Activated CD8-positive, alpha-beta T cell treated with anti-CD3 and anti-CD28 coated beads, Interleukin-2, amount 10 ng/mL, durations not matched to agents 7 days and 5 days (primary cell): Measurements from ENCODE around the gene CERK. TPM values are rescaled to one million over a fixed set of nuclear protein-coding genes. Genes with fewer than 3 reads are reported as not detected.
"Not testable (repeated sequence)": the region's sequence is repeated elsewhere in the genome, so short reads cannot be mapped to it uniquely, and the experiment has no call there.

Source experiments
- ATAC-seq: fragments of 150-1000 bp; cut with Tn5 transposase; one replicate; pipeline ENCODE4 v1.10.0; 2021; ENCODE audit warnings: moderate library complexity
- CTCF ChIA-PET: fragments of 350-600 bp; sonication (Branson Sonifier 250); formaldehyde crosslinking; loops from one replicate; lab custom pipeline; 2021; ENCODE audit warnings: antibody characterized with exemption; lab: Charles Lee
- POLR2A ChIA-PET: fragments of 350-600 bp; sonication (Branson Sonifier 250); formaldehyde crosslinking; loops from one replicate; lab custom pipeline; 2021; ENCODE audit warnings: antibody characterized with exemption; lab: Charles Lee
- DNase-seq: peaks from one replicate; pipeline ENCODE4 v3.0.0-alpha.2; 2020
- H3K27ac Mint-ChIP-seq: one replicate; pipeline ENCODE4 v1.8.0; 2021; ENCODE audit warnings: mild to moderate bottlenecking, mixed read lengths
- H3K27me3 Mint-ChIP-seq: one replicate; pipeline ENCODE4 v1.8.0; 2021; ENCODE audit warnings: low read depth, mixed read lengths
- H3K36me3 Mint-ChIP-seq: one replicate; pipeline ENCODE4 v1.8.0; 2021; ENCODE audit warnings: low read depth, mixed read lengths
- H3K4me1 Mint-ChIP-seq: one replicate; pipeline ENCODE4 v1.8.0; 2021; ENCODE audit warnings: low read depth, mixed read lengths
- H3K4me3 Mint-ChIP-seq: one replicate; pipeline ENCODE4 v1.8.0; 2021; ENCODE audit warnings: mild to moderate bottlenecking, mixed read lengths
- H3K9me3 Mint-ChIP-seq: one replicate; pipeline ENCODE4 v1.8.0; 2022; ENCODE audit warnings: mixed read lengths; ENCODE audit not compliant: insufficient read depth
- total RNA-seq, 2 experiments: library from RNA; stranded (reverse); gene quantifications; one replicate each; pipeline ENCODE4 v1.2.3, GENCODE V29; 2021

Gene CERK
- total RNA-seq, 2 experiments from 2014 or later, result 61.1 to 65.6 TPM

GRCh38 chr22:46636221-46637002 lies 101.6 kb downstream of the CERK start:
- H3K36me3 Mint-ChIP-seq, result no peaks in the 10 kb centered on the region
- no peaks in the 10 kb centered on the region for H3K4me1 Mint-ChIP-seq
- no peaks in the 10 kb centered on the region for H3K27me3 Mint-ChIP-seq
- ATAC-seq (no peak), DNase-seq (no peak)
- ChIA-PET POLR2A (no interaction called here), CTCF (interaction anchor here (1.9 kb wide), 1 partner anchor 73 kb away, joined by 6 read pairs; no protein-coding TSS in a partner anchor)
- H3K27ac Mint-ChIP-seq, result no peak overlapping the region
- H3K4me3 Mint-ChIP-seq, result no peak overlapping the region
- H3K9me3 Mint-ChIP-seq, result no peaks in the 10 kb centered on the region

- H3K9me3 Mint-ChIP-seq, result no peaks in the 10 kb centered on the region
- no peaks in the 10 kb centered on the region for H3K36me3 Mint-ChIP-seq
- peaks cover 3% of the 10 kb centered on the region for H3K4me1 Mint-ChIP-seq
- ATAC-seq, result no peak
- CTCF ChIA-PET, result interaction anchor here (1.9 kb wide), 1 partner anchor 72 kb away, joined by 6 read pairs; no protein-coding TSS in a partner anchor
- POLR2A ChIA-PET, result no interaction called here
- no peak overlapping the region for H3K4me3 Mint-ChIP-seq
- H3K27ac Mint-ChIP-seq, result no peak overlapping the region
- no peaks in the 10 kb centered on the region for H3K27me3 Mint-ChIP-seq
- DNase-seq, result no peak
These were observed 102.3 kb downstream of the CERK start for GRCh38 chr22:46635756-46636155.

GRCh38 chr22:46634973-46635685 lies 102.9 kb downstream of the CERK start:
- H3K27me3 Mint-ChIP-seq, result not testable (repeated sequence)

More at GRCh38 chr22:46634973-46635685, 102.9 kb downstream of the CERK start:
- H3K4me3 Mint-ChIP-seq, ATAC-seq, H3K4me1 Mint-ChIP-seq, H3K27ac Mint-ChIP-seq, H3K9me3 Mint-ChIP-seq, H3K36me3 Mint-ChIP-seq, POLR2A ChIA-PET, DNase-seq: not testable (repeated sequence)
- CTCF ChIA-PET, result interaction anchor here (1.9 kb wide), 1 partner anchor 72 kb away, joined by 6 read pairs; no protein-coding TSS in a partner anchor

Other genes starting within 250 kb of the CERK start
- under 1 TPM in 1 of 2 experiments, not detected in 1; 0.08 TPM for gene CELSR1, start 200.6 kb downstream of the CERK start, total RNA-seq
- gene GRAMD4, start 117.9 kb downstream of the CERK start, total RNA-seq, result 10 to 100 TPM; 41.2 to 42.1 TPM
- gene TBC1D22A, start 24.4 kb upstream of the CERK start, total RNA-seq, result 10 to 100 TPM; 34.1 to 38.7 TPM